H7 (cell line): Measurements from ENCODE around the gene FHIT. TPM values are rescaled to one million over a fixed set of nuclear protein-coding genes. Genes with fewer than 3 reads are reported as not detected.

Experiments
- DNase-seq: peaks from one replicate; pipeline ENCODE4 v3.0.0; 2012
- H3K27me3 ChIP-seq: 2 replicates; pipeline ENCODE4 v1.6.0; 2011; ENCODE audit warnings: mild to moderate bottlenecking, low read length; ENCODE audit not compliant: control insufficient read depth, insufficient read depth
- H3K36me3 ChIP-seq: replicated peaks from 2 replicates; pipeline ENCODE4 v1.5.1; 2011; ENCODE audit warnings: low read length; ENCODE audit not compliant: control insufficient read depth, insufficient read depth
- H3K4me3 ChIP-seq: 2 replicates; pipeline ENCODE4 v1.5.1; 2011; ENCODE audit warnings: low read depth, mild to moderate bottlenecking, control low read depth, low read length, moderate library complexity; ENCODE audit not compliant: insufficient read depth
- total RNA-seq: library from RNA; depleted of rRNA; stranded (reverse); fragments of >200 nt; shearing (Covaris generic); gene quantifications from 2 replicates; pipeline ENCODE4 v1.2.3, GENCODE V29; 2014

The FHIT gene
- total RNA-seq, 1 experiment from 2014 or later = 2.1 TPM

GRCh38 chr3:59854061-59854709, 1397.1 kb downstream of the FHIT start:
- no peaks in the 10 kb centered on the region for H3K36me3 ChIP-seq
- H3K27me3 ChIP-seq = no peaks in the 10 kb centered on the region
- DNase-seq = no peak
- no peak overlapping the region for H3K4me3 ChIP-seq

GRCh38 chr3:59850417-59850816, 1400.8 kb downstream of the FHIT start:
- Histone ChIP-seq H3K27me3 (no peaks in the 10 kb centered on the region), H3K36me3 (no peaks in the 10 kb centered on the region), H3K4me3 (no peak overlapping the region)
- DNase-seq = no peak

- H3K36me3 ChIP-seq = no peaks in the 10 kb centered on the region
- H3K4me3 ChIP-seq = no peak overlapping the region
- no peak for DNase-seq
- no peaks in the 10 kb centered on the region for H3K27me3 ChIP-seq
Observed at GRCh38 chr3:59845386-59845785, 1405.9 kb downstream of the FHIT start.

GRCh38 chr3:59843821-59844220, 1407.4 kb downstream of the FHIT start:
- no peak for DNase-seq
- H3K4me3 ChIP-seq = no peak overlapping the region
- no peaks in the 10 kb centered on the region for H3K36me3 ChIP-seq
- no peaks in the 10 kb centered on the region for H3K27me3 ChIP-seq

GRCh38 chr3:59839810-59840515, 1411.3 kb downstream of the FHIT start:
- Histone ChIP-seq H3K27me3 (no peaks in the 10 kb centered on the region), H3K36me3 (no peaks in the 10 kb centered on the region), H3K4me3 (no peak overlapping the region)
- DNase-seq = no peak

GRCh38 chr3:59839283-59839682, 1412.0 kb downstream of the FHIT start:
- Histone ChIP-seq H3K27me3 (no peaks in the 10 kb centered on the region), H3K4me3 (no peak overlapping the region), H3K36me3 (no peaks in the 10 kb centered on the region)
- no peak for DNase-seq

GRCh38 chr3:59836531-59836930, 1414.7 kb downstream of the FHIT start:
- DNase-seq = no peak
- H3K27me3 ChIP-seq = no peaks in the 10 kb centered on the region
- no peak overlapping the region for H3K4me3 ChIP-seq
- H3K36me3 ChIP-seq = no peaks in the 10 kb centered on the region

GRCh38 chr3:59832702-59833101, 1418.5 kb downstream of the FHIT start:
- DNase-seq = no peak
- Histone ChIP-seq H3K36me3 (no peaks in the 10 kb centered on the region), H3K4me3 (no peak overlapping the region), H3K27me3 (no peaks in the 10 kb centered on the region)

GRCh38 chr3:59832241-59832640, 1419.0 kb downstream of the FHIT start:
- H3K36me3 ChIP-seq = no peaks in the 10 kb centered on the region
- H3K4me3 ChIP-seq = no peak overlapping the region
- no peaks in the 10 kb centered on the region for H3K27me3 ChIP-seq
- DNase-seq = no peak

- DNase-seq = no peak
- H3K27me3 ChIP-seq = no peaks in the 10 kb centered on the region
- H3K4me3 ChIP-seq = no peak overlapping the region
- no peaks in the 10 kb centered on the region for H3K36me3 ChIP-seq
Observed at GRCh38 chr3:59831394-59831793, 1419.9 kb downstream of the FHIT start.

- H3K4me3 ChIP-seq = no peak overlapping the region
- no peaks in the 10 kb centered on the region for H3K36me3 ChIP-seq
- H3K27me3 ChIP-seq = no peaks in the 10 kb centered on the region
- DNase-seq = no peak
Observed at GRCh38 chr3:59829527-59829926, 1421.7 kb downstream of the FHIT start.

GRCh38 chr3:59824876-59825275, 1426.4 kb downstream of the FHIT start:
- DNase-seq = no peak
- H3K36me3 ChIP-seq = no peaks in the 10 kb centered on the region
- no peak overlapping the region for H3K4me3 ChIP-seq
- no peaks in the 10 kb centered on the region for H3K27me3 ChIP-seq

GRCh38 chr3:59821274-59821673, 1430.0 kb downstream of the FHIT start:
- H3K36me3 ChIP-seq = no peaks in the 10 kb centered on the region
- no peak for DNase-seq
- H3K4me3 ChIP-seq = no peak overlapping the region
- H3K27me3 ChIP-seq = no peaks in the 10 kb centered on the region

- Histone ChIP-seq H3K36me3 (no peaks in the 10 kb centered on the region), H3K4me3 (no peak overlapping the region), H3K27me3 (no peaks in the 10 kb centered on the region)
- no peak for DNase-seq
Observed at GRCh38 chr3:59820352-59820934, 1430.8 kb downstream of the FHIT start.

GRCh38 chr3:59818919-59819300, 1432.3 kb downstream of the FHIT start:
- Histone ChIP-seq H3K4me3 (no peak overlapping the region), H3K27me3 (no peaks in the 10 kb centered on the region), H3K36me3 (no peaks in the 10 kb centered on the region)
- no peak for DNase-seq
